ENCODE data around the gene MEOX2. TPM values are rescaled to one million over a fixed set of nuclear protein-coding genes. Genes with fewer than 3 reads are reported as not detected.

MEOX2 gene
- total RNA-seq, 1 donor from 2014 or later, result not detected

- no peak for TF ChIP-seq CTCF (conservative IDR thresholded peaks at IDR 0.05; ENCODE audit: low read depth, low read length)
- no peak for DNase-seq (ENCODE audit: low read depth)
- peak overlapping the region; percentile 36 for H3K4me3 ChIP-seq (ENCODE audit: low read depth, low read length)
Observed at GRCh38 chr7:15686957-15687545, 568 bp upstream of the MEOX2 start.

GRCh38 chr7:15685358-15686294 lies 857 bp downstream of the MEOX2 start:
- TF ChIP-seq CTCF (conservative IDR thresholded peaks at IDR 0.05; ENCODE audit: low read depth, low read length), result no peak
- peak overlapping the region; percentile 28 for H3K4me3 ChIP-seq (ENCODE audit: low read depth, low read length)
- DNase-seq (ENCODE audit: low read depth), result peak; percentile 23

- no peak for TF ChIP-seq CTCF (conservative IDR thresholded peaks at IDR 0.05; ENCODE audit: low read depth, low read length)
- DNase-seq (ENCODE audit: low read depth), result no peak
- H3K4me3 ChIP-seq (ENCODE audit: low read depth, low read length), result no peak overlapping the region
Observed at GRCh38 chr7:15684871-15685270, 1.6 kb downstream of the MEOX2 start.

- DNase-seq (ENCODE audit: low read depth), result no peak
- H3K4me3 ChIP-seq (ENCODE audit: low read depth, low read length), result no peak overlapping the region
- no peak for TF ChIP-seq CTCF (conservative IDR thresholded peaks at IDR 0.05; ENCODE audit: low read depth, low read length)
Observed at GRCh38 chr7:15684111-15684800, 2.2 kb downstream of the MEOX2 start.

GRCh38 chr7:15682751-15683245 lies 3.7 kb downstream of the MEOX2 start:
- DNase-seq (ENCODE audit: low read depth), result no peak
- H3K4me3 ChIP-seq (ENCODE audit: low read depth, low read length), result no peak overlapping the region
- TF ChIP-seq CTCF (conservative IDR thresholded peaks at IDR 0.05; ENCODE audit: low read depth, low read length), result no peak

GRCh38 chr7:15682111-15682510 lies 4.4 kb downstream of the MEOX2 start:
- H3K4me3 ChIP-seq (ENCODE audit: low read depth, low read length), result no peak overlapping the region
- no peak for DNase-seq (ENCODE audit: low read depth)
- TF ChIP-seq CTCF (conservative IDR thresholded peaks at IDR 0.05; ENCODE audit: low read depth, low read length), result no peak

Data from epithelial cell of proximal tubule (primary cell).